SK-N-MC (cell line): ENCODE results near the gene RNF112.

ENCODE experiments used
- EZH2 ChIP-seq: fragments of 200-600 bp; sonication (generic); IDR thresholded peaks from one replicate; pipeline ENCODE4 v1.6.1; 2017; ENCODE audit warnings: antibody characterized with exemption
- POLR2AphosphoS5 ChIP-seq: IDR thresholded peaks from 2 replicates; pipeline ENCODE4 v1.6.1; 2012; ENCODE audit warnings: mild to moderate bottlenecking, low read depth, low read length, borderline replicate concordance

DNA sequence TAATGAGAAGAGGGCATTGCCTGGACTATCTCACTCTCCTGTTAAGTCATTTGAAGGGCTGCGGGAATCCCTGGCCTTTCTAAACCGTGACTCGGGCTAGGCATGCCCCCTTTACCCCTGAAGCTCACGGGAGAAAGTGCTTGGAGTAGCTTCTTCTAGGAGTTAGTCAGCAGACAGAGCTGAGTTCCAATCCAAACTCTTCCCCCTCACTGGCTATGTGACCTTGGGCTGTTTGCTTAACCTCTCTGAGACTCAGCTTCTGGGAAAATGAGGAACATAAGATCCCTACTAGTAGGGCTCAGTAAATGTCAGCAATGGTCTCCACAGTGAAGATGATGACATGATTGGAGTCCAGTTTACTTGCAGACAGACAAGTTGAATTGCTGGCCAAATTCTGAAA, 42.8 kb upstream of the RNF112 start:
- TF ChIP-seq EZH2 (no peak), POLR2AphosphoS5 (no peak)
